Endothelial cell of hepatic sinusoid (primary cell): ENCODE measurements around the gene NTM.

Experiments
- in situ Hi-C: cut with HindIII; loops from 2 replicates; pipeline ENCODE4 v1.10.0; 2017; ENCODE audit warnings: low sequenced_read_pairs

Gene NTM

GRCh38 chr11:131372234-131372962 is 2.0 kb downstream of the NTM start:
- in situ Hi-C loops = no loop called here

- in situ Hi-C loops = no loop called here
These were observed 2.8 kb downstream of the NTM start for GRCh38 chr11:131373095-131373725.

GRCh38 chr11:131373756-131374155 is 3.3 kb downstream of the NTM start:
- in situ Hi-C loops = no loop called here

GRCh38 chr11:131375421-131375820 is 5.0 kb downstream of the NTM start:
- in situ Hi-C loops = no loop called here

GRCh38 chr11:131375915-131376314 is 5.5 kb downstream of the NTM start:
- in situ Hi-C loops = no loop called here

- in situ Hi-C loops = no loop called here
These were observed 8.5 kb downstream of the NTM start for GRCh38 chr11:131378931-131379330.

GRCh38 chr11:131385763-131386390 is 15.5 kb downstream of the NTM start:
- in situ Hi-C loops = no loop called here

GRCh38 chr11:131386408-131386807 is 16.0 kb downstream of the NTM start:
- in situ Hi-C loops = no loop called here

GRCh38 chr11:131388030-131388429 is 17.6 kb downstream of the NTM start:
- in situ Hi-C loops = no loop called here

GRCh38 chr11:131389582-131389981 is 19.2 kb downstream of the NTM start:
- in situ Hi-C loops = no loop called here

GRCh38 chr11:131391176-131391575 is 20.8 kb downstream of the NTM start:
- in situ Hi-C loops = no loop called here

- in situ Hi-C loops = no loop called here
These were observed 22.3 kb downstream of the NTM start for GRCh38 chr11:131392528-131393255.

GRCh38 chr11:131393691-131394090 is 23.3 kb downstream of the NTM start:
- in situ Hi-C loops = no loop called here

GRCh38 chr11:131397675-131398074 is 27.3 kb downstream of the NTM start:
- in situ Hi-C loops = no loop called here

- in situ Hi-C loops = no loop called here
These were observed 31.6 kb downstream of the NTM start for GRCh38 chr11:131402040-131402439.

GRCh38 chr11:131404010-131404409 is 33.6 kb downstream of the NTM start:
- in situ Hi-C loops = no loop called here

GRCh38 chr11:131408025-131408640 is 37.7 kb downstream of the NTM start:
- in situ Hi-C loops = no loop called here

GRCh38 chr11:131409345-131409744 is 38.9 kb downstream of the NTM start:
- in situ Hi-C loops = no loop called here

GRCh38 chr11:131411636-131412035 is 41.2 kb downstream of the NTM start:
- in situ Hi-C loops = no loop called here

- in situ Hi-C loops = no loop called here
These were observed 41.6 kb downstream of the NTM start for GRCh38 chr11:131412061-131412460.

- in situ Hi-C loops = no loop called here
These were observed 42.8 kb downstream of the NTM start for GRCh38 chr11:131413217-131413616.
